HG02763 (cell line): ENCODE results near the gene EHD1.
A peak's percentile ranks its signal among the peaks of the same experiment; 100 is the strongest.
"Not testable (repeated sequence)": the region's sequence is repeated elsewhere in the genome, so short reads cannot be mapped to it uniquely, and the experiment has no call there.

Experiments
- ATAC-seq: cut with Tn5 transposase; IDR thresholded peaks from one replicate; pipeline ENCODE4 v1.9.1; 2021; ENCODE audit warnings: mild to moderate bottlenecking, moderate library complexity; ENCODE audit not compliant: unreplicated experiment

Gene EHD1

DNA sequence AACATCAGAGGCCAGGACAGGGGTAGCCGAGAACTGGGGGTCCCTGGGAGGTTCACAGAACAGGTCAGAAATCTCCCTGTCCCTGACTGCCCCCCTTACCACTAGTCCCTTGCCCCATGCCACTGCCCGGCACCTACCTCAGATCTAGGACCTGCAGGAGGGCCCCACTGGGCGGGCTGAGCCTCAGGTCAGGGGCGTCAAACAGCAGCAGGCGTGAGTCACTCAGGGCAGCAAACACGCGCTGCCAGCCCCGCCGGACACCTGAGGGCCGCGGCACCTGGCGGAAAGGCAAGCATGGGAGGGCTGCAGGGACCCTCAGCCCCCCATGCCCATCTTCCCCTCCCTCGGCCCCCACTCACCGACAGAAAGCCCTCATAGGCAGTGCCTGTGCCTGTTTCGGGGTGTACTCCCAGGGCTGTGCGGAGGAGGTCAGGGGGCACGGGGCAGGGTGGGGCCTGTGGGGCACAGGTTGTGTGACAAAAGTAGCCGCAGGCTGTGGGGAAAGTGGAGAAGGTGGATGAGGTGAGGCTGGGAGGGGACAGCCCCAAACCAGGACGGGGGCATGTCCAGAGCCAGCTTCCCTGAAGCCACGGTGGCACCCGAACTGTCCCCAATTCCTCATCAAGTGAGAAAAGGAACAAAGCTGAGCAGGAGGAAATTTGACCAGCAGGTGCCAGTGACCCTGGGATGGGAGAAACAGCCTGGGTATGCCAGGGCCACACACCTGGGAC, 45.8 kb downstream of the EHD1 start:
- ATAC-seq = no peak

DNA sequence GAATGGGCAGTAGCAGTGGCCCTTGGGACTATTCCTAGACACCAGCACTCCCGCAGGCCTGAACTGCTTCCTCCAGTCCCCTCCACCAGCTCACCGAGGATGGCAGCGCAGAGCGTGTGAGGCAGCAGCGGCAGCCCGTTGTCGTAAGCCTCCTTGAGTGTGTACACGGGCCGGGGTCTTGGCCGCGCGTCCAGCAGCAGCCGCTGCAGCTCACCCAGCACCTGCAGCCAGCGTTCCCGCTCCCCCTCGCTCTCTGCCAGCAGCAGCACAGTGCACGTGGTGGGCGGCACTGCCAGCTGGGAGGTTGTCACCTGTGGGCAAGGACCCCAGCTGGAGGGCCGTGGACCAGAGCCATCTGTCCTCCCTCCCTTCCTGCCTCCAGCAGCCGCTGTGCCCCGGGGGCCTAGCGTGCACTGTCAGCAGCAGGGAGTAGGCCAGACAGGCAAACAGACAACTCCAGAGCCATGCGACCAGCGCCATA, 47.0 kb downstream of the EHD1 start:
- ATAC-seq = no peak

DNA sequence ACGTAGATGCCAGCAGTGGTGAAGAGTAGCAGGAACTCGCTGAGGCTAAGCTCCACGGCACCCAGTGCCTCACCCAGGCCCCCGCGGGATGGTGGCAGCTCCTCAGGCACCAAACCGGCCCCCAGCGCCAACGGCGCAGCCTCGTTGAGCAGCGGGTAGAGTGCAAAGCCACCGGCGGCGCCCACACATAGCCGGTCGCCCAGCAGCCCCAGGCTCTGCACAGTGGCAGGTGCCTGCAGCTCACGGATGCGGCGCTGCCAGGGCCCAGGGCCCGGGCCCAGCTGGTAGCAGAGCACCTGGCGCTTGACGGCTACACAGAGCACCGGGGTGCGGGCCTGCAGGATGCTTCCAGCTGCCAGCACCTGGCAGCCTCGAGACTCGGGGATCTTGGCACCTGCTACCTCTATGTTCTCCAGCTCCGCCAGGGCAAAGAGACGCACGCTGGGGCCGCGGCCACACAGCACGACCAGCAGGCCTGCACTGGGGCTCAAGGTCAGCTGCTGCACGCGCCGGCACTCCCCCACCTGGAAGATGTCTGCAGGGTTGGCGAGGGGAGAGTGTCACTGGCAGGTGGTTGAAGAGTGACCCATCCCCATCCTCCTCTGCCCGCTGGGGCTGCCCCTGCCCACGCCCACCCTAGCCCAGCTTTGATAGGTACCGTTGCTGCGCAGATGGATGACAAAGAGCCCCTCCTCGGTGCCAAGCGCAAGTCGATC, 48.7 kb downstream of the EHD1 start:
- no peak for ATAC-seq

DNA sequence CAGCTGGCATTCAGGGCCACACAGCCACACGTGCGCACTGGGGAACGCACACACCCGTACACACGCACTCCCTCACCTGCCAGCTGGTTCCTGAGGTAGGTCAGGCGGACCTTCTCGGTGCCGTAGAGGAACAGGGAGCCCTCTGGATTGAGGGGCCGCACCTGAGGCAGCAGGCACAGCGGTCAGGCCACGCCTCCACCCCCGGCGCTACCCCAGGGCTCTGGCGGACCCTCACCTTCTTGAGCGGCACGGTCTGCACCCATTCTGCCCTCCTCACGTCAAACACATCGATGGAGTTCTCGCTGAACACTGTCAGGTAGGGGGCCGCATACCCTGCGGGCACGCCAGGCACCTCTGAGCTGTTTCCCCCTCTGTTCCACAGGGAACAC, 51.0 kb downstream of the EHD1 start:
- no peak for ATAC-seq

GRCh38 chr11:64826578-64827450, 51.6 kb downstream of the EHD1 start:
- ATAC-seq = no peak

DNA sequence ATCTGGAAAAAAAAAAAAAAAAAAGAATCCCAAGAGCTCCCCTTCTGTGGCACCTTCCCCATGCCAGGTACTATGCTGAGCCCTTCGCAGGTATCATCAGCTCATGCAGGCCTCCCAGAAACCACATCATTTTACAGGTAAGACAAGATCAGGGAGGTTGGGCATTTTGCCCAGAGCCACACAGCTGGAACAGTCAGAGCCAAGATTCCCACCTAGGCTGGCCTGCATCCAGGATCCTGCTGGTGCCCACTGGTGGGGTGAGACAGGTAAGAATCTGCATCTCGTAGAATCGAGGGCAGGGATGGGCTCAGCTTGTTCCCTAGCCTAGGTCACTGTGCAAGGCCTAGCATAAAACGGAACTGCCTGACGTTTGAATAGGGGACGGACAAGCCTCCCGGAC, 52.4 kb downstream of the EHD1 start:
- ATAC-seq = no peak

GRCh38 chr11:64823568-64824119, 54.8 kb downstream of the EHD1 start:
- ATAC-seq = no peak

- ATAC-seq = no peak
Observed at GRCh38 chr11:64817476-64817875, 60.9 kb downstream of the EHD1 start.

DNA sequence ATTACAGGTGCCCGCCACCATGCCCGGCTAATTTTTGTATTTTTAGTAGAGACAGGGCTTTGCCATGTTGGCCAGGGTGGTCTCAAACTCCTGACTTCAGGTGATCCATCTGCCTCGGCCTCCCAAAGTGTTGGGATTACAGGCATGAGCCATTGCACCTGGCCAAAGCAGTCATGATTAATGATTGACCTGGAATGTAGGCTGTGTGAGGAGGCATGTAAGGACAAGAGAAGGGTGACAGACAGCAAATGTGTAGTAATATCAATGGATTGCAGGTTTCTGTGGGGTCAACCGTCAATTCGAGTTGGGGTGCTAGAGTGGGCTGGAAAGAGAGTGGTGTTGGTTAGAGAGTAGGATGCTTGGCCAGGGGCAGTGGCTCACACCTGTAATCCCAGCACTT, 63.0 kb downstream of the EHD1 start:
- not testable (repeated sequence) for ATAC-seq

DNA sequence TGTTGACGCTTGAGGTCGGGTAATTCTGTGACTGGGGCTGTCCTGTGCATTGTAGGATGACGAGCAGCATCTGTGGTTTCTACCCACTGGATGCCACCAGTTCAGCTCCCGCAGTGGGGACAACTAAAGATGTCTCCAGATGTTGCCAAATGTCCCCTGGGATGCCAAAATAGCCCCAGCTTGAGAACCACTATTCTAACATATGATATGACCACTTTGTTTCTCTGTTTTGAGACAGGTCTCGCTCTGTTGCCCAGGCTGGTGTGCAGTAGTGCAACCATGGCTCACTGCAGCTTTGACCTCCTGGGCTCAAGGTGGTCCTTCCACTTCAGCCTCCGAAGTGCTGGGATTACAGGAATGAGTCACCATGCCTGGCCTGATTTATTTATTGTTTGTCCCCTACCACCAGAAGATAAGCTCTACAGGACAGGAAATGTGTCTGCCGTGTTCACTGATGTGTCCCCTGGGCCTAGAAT, 63.7 kb downstream of the EHD1 start:
- peak; percentile 49 for ATAC-seq

GRCh38 chr11:64813826-64814225, 64.6 kb downstream of the EHD1 start:
- ATAC-seq = no peak

GRCh38 chr11:64810891-64811272, 67.5 kb downstream of the EHD1 start:
- no peak for ATAC-seq

DNA sequence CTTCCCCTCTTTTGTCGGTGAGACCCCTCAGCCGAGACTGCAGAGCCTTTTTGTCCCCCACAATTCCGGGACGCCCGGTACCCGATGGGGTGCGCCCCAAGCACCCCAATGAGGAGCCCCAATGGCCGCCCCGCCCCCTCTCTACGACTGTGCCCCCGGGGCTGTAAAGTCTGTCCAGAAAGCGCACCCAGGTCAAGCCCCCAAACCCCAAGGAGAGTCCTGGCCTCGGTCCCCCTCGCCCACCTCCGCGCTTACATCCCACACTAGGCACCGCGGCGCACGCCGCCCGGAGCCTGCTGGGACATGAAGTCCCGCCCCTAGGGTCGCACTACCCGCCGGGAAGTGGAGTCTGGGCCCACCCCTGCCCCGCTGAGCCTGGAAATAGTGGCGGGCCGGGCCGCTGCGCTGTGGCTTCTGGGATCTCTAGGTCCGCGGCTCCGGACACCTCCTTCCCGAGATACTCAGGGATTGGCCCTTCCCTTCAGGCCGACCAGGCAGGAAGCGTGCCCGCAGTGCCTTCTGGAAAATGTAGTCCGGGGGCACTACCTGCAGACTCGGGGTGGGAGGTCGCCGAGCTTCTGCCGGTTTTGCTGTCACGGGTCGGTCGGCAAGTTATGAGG, 68.0 kb downstream of the EHD1 start, which contains the start of gene MEN1:
TSS of gene MEN1 (minus strand) at position 281 of the 620 bp plus-strand sequence. CDS start 442 bp downstream, outside the sequence.
- ATAC-seq = peak; percentile 56

DNA sequence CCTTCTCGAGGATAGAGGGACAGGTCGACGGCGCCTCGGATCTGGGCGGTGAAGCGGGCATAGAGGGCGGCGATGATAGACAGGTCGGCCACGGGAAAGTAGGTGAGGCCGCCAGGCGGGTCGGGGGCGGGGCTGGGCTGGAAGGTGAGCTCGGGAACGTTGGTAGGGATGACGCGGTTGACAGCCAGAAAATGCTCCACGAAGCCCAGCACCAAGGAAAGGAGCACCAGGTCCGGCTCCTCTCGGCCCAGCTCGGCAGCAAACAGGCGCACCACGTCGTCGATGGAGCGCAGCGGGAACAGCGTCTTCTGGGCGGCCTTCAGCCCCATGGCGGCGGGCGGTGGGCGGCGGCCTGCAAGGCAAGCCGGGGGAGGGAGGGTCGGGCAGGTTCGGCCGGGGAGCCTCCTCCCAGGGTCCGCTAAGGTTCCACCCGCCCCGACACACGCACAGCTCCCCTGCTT, 68.6 kb downstream of the EHD1 start:
- ATAC-seq = no peak

DNA sequence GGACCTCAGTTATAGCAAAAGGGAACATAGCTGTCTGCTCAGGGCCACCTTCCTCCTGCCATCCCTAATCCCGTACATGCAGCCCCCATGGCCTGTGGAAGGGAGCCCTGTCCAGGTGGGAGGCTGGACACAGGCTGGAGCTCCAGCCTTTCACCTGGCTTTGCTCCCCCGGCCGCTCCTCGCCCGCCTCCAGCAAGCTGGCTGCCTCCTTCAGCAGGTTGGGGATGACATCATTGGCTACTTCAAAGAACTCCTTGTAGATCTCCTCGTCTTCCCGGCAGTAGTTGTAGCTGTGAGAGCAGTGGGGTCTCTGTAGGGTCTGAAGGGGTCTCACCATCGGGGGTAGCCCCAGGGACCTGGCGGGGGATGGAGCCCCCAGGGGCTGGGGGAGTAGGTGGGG, 72.9 kb downstream of the EHD1 start:
- no peak for ATAC-seq

- no peak for ATAC-seq
Observed at GRCh38 chr11:64804346-64805210, 73.8 kb downstream of the EHD1 start.

GRCh38 chr11:64803846-64804345, 74.5 kb downstream of the EHD1 start:
- no peak for ATAC-seq

GRCh38 chr11:64803158-64803845, 75.1 kb downstream of the EHD1 start, which contains the start of gene MAP4K2:
Gene MAP4K2, minus strand, starts transcription at chr11:64803214. Its CDS starts 65 bp downstream, at chr11:64803149.
- ATAC-seq = peak; percentile 69
